DND-41 (cell line): Measurements from ENCODE around the gene DPH3.
A peak's percentile ranks its signal among the peaks of the same experiment; 100 is the strongest.

Experiments used
- ATAC-seq: fragments of 200-7000 bp; cut with Tn5 transposase; 3 replicates; pipeline ENCODE4 v1.9.1; 2021; ENCODE audit warnings: low read depth; ENCODE audit not compliant: insufficient read depth
- DNase-seq: peaks from one replicate; pipeline ENCODE4 v3.0.0-alpha.2; 2020
- H2AFZ ChIP-seq: 2 replicates; pipeline ENCODE4 v1.6.0; 2012; ENCODE audit warnings: low read depth, low read length
- H3K27ac ChIP-seq: 2 replicates; pipeline ENCODE4 v1.5.1; 2012; ENCODE audit warnings: low read length, inconsistent platforms
- H3K27me3 ChIP-seq: fragments of 200-600 bp; sonication (generic); 2 replicates; pipeline ENCODE4 v1.6.0; 2012; ENCODE audit warnings: low read length, mild to moderate bottlenecking, inconsistent platforms; ENCODE audit not compliant: insufficient read depth, poor library complexity
- H3K36me3 ChIP-seq: 2 replicates; pipeline ENCODE4 v1.5.1; 2012; ENCODE audit warnings: low read length, inconsistent platforms; ENCODE audit not compliant: insufficient read depth
- H3K4me1 ChIP-seq: 2 replicates; pipeline ENCODE4 v1.5.1; 2012; ENCODE audit warnings: mild to moderate bottlenecking, low read length; ENCODE audit not compliant: insufficient read depth
- H3K4me2 ChIP-seq: 2 replicates; pipeline ENCODE4 v1.6.0; 2012; ENCODE audit warnings: mild to moderate bottlenecking, moderate library complexity, low read length, inconsistent platforms; ENCODE audit not compliant: insufficient read depth
- H3K4me3 ChIP-seq, 2 experiments: fragments of 200-600 bp in 1 of 2; shearing (Covaris generic) in 1 of 2; 2 replicates each; pipeline ENCODE4 v1.5.1; 2012 to 2016; ENCODE audit warnings: inconsistent platforms in 2 of 2, low read length in 2 of 2, mild to moderate bottlenecking in 2 of 2, low read depth in 1 of 2, moderate library complexity in 1 of 2
- H3K79me2 ChIP-seq: 2 replicates; pipeline ENCODE4 v1.6.0; 2012; ENCODE audit warnings: low read length, inconsistent platforms; ENCODE audit not compliant: insufficient read depth
- H3K9ac ChIP-seq: 2 replicates; pipeline ENCODE4 v1.6.0; 2012; ENCODE audit warnings: low read depth, mild to moderate bottlenecking, inconsistent platforms, low read length, moderate library complexity
- H3K9me3 ChIP-seq: 2 replicates; pipeline ENCODE4 v1.5.1; 2012; ENCODE audit warnings: low read length, moderate library complexity, mild to moderate bottlenecking, inconsistent platforms; ENCODE audit not compliant: insufficient read depth, severe bottlenecking
- H4K20me1 ChIP-seq: 2 replicates; pipeline ENCODE4 v1.6.0; 2012; ENCODE audit warnings: low read length; ENCODE audit not compliant: insufficient read depth
- EZH2 ChIP-seq: IDR thresholded peaks from 3 replicates; pipeline ENCODE4 v1.6.1; 2012; ENCODE audit warnings: borderline replicate concordance, low read depth, mild to moderate bottlenecking, moderate library complexity, low read length, inconsistent platforms; ENCODE audit not compliant: severe bottlenecking
- TF ChIP-seq, protein P1 (sequence below): IDR thresholded peaks from 2 replicates; pipeline ENCODE4 v1.5.1; 2012; ENCODE audit warnings: borderline replicate concordance, low read length, moderate library complexity, mild to moderate bottlenecking; ENCODE audit not compliant: poor library complexity, severe bottlenecking; ENCODE audit errors: extremely low read depth

DPH3 gene

DNA sequence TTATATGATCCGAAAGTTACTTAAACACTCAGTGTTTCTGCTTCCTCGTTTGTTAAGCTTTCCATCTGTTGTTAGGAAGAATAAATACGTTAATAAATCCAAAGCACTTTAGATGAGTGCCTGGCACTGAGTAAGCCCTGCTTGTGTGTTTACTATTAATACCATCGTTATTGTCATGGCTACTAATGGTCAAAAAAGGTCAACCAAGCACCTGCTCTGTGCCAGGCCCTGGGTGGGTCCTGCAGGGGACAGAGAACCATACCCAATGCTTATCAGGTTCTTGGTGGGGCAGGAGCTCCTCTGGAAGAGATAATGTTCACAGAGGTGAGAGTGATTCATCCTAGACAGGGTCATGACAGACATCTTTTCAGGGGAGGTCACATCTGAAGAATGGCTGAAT lies 50.4 kb downstream of the DPH3 start:
- Histone ChIP-seq H3K27ac (no peak overlapping the region), H3K27me3 (peaks cover 3% of the 10 kb centered on the region), H3K4me3 (no peak overlapping the region), H3K4me1 (no peaks in the 10 kb centered on the region), H4K20me1 (no peaks in the 10 kb centered on the region), H3K9ac (no peak overlapping the region), H2AFZ (no peak overlapping the region), H3K9me3 (no peaks in the 10 kb centered on the region), H3K4me2 (no peak overlapping the region), H3K79me2 (no peaks in the 10 kb centered on the region), H3K36me3 (no peaks in the 10 kb centered on the region)
- no peak for TF ChIP-seq EZH2
- TF ChIP-seq, protein P1, sequence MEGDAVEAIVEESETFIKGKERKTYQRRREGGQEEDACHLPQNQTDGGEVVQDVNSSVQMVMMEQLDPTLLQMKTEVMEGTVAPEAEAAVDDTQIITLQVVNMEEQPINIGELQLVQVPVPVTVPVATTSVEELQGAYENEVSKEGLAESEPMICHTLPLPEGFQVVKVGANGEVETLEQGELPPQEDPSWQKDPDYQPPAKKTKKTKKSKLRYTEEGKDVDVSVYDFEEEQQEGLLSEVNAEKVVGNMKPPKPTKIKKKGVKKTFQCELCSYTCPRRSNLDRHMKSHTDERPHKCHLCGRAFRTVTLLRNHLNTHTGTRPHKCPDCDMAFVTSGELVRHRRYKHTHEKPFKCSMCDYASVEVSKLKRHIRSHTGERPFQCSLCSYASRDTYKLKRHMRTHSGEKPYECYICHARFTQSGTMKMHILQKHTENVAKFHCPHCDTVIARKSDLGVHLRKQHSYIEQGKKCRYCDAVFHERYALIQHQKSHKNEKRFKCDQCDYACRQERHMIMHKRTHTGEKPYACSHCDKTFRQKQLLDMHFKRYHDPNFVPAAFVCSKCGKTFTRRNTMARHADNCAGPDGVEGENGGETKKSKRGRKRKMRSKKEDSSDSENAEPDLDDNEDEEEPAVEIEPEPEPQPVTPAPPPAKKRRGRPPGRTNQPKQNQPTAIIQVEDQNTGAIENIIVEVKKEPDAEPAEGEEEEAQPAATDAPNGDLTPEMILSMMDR: no peak
- DNase-seq (no peak), ATAC-seq (no peak)

DNA sequence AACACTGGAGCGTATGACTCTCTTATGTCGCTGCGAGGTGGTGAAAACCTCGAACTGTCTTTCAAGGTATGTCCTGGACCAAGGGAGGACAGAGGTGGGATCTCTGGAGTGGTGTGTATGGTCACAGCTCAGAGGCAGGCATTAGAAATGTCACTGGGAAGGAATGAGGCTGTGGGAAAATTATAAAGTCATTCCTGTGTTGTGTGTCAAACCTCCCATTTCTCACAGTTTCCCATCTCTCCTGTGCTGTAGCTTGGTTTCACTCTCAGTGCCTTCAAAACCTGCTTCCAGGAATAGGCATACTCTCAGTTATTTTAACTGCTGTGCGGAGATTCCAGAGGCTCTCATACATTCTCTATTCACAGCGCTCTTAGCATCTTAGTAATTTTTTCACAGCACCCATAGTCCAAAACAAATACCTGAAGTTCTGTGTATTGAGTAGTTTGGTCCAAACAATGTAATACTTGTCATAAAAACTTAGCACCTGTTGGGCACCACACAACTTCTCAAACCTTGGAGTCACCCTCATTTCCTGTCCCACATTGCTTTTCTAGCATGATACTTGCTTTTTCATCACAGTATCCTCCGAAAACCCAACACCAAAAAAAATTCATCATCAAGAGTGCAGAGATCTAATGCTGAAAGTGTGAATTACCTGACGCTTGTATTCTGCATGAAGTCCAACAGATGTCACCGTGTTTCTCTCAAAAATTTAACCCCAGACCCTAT lies 53.4 kb downstream of the DPH3 start:
- Histone ChIP-seq H3K36me3 (no peaks in the 10 kb centered on the region), H3K9me3 (no peaks in the 10 kb centered on the region), H2AFZ (no peak overlapping the region), H3K27me3 (no peaks in the 10 kb centered on the region), H3K4me2 (no peak overlapping the region), H3K9ac (no peak overlapping the region), H3K4me3 (no peak overlapping the region), H3K4me1 (no peaks in the 10 kb centered on the region; the same call in 1 of the 2 replicates), H3K27ac (no peak overlapping the region), H4K20me1 (no peaks in the 10 kb centered on the region), H3K79me2 (no peaks in the 10 kb centered on the region)
- no peak for DNase-seq
- TF ChIP-seq, protein P1: peak; percentile 12
- TF ChIP-seq EZH2: no peak
- ATAC-seq: 0 out of 3 replicates have a peak, but pooled peaks have one; percentile 31
